Fibroblast of lung (primary cell): ENCODE data around the gene SERPINI1. TPM values are rescaled to one million over a fixed set of nuclear protein-coding genes. Genes with fewer than 3 reads are reported as not detected.

Source experiments
- DNase-seq, 2 donors: peaks; one replicate each; pipeline versions ENCODE4 v3.0.0 to v3.0.0-alpha.2; 2010; ENCODE audit warnings: low read depth in 2 of 2
- H2AFZ ChIP-seq: 2 replicates; pipeline ENCODE4 v1.5.1; 2012; ENCODE audit warnings: low read length, control low read depth, inconsistent platforms
- H3K27ac ChIP-seq: 2 replicates; pipeline ENCODE4 v1.5.1; 2011; ENCODE audit warnings: low read length, control low read depth; ENCODE audit not compliant: insufficient read depth
- H3K27me3 ChIP-seq: 2 replicates; pipeline ENCODE4 v1.5.1; 2011; ENCODE audit warnings: mild to moderate bottlenecking, low read length; ENCODE audit not compliant: control insufficient read depth, insufficient read depth
- H3K36me3 ChIP-seq: 2 replicates; pipeline ENCODE4 v1.5.1; 2011; ENCODE audit warnings: low read length; ENCODE audit not compliant: control insufficient read depth, insufficient read depth
- H3K4me1 ChIP-seq: 2 replicates; pipeline ENCODE4 v1.5.1; 2011; ENCODE audit warnings: low read length; ENCODE audit not compliant: control insufficient read depth, insufficient read depth; ENCODE audit errors: extremely low read depth
- H3K4me2 ChIP-seq: 2 replicates; pipeline ENCODE4 v1.5.1; 2011; ENCODE audit warnings: low read length, control low read depth; ENCODE audit not compliant: insufficient read depth; ENCODE audit errors: extremely low read depth
- H3K4me3 ChIP-seq, 4 experiments: fragments of 200-600 bp in 1 of 4; sonication (generic) in 1 of 4; replicated peaks in 1 of 4; 2 replicates each; pipeline ENCODE4 v1.5.1; 2011 to 2016; ENCODE audit warnings: low read length in 4 of 4, low read depth in 3 of 4, mild to moderate bottlenecking in 3 of 4, control low read depth in 2 of 4, inconsistent platforms in 1 of 4, mixed read lengths in 1 of 4; ENCODE audit not compliant: insufficient read depth in 1 of 4; ENCODE audit errors: control extremely low read depth in 1 of 4
- H3K79me2 ChIP-seq: 2 replicates; pipeline ENCODE4 v1.5.1; 2012; ENCODE audit warnings: mild to moderate bottlenecking, low read length, inconsistent platforms; ENCODE audit not compliant: control insufficient read depth, insufficient read depth
- H3K9ac ChIP-seq: 2 replicates; pipeline ENCODE4 v1.5.1; 2011; ENCODE audit warnings: mild to moderate bottlenecking, low read length, control low read depth; ENCODE audit not compliant: insufficient read depth
- H3K9me3 ChIP-seq: 2 replicates; pipeline ENCODE4 v1.5.1; 2012; ENCODE audit warnings: low read depth, low read length; ENCODE audit not compliant: control insufficient read depth, insufficient read depth
- H4K20me1 ChIP-seq: 2 replicates; pipeline ENCODE4 v1.5.1; 2011; ENCODE audit warnings: low read length; ENCODE audit not compliant: control insufficient read depth, insufficient read depth; ENCODE audit errors: extremely low read depth
- EZH2 ChIP-seq: IDR thresholded peaks from 2 replicates; pipeline ENCODE4 v1.5.1; 2012; ENCODE audit warnings: low read length, control low read depth, mild to moderate bottlenecking; ENCODE audit errors: missing control alignments
- polyA plus RNA-seq, 2 donors: library from polyadenylated mRNA; depleted of rRNA in 1 of 2; stranded (reverse) in 1 of 2; unstranded in 1 of 2; fragments of >200 nt; gene quantifications; 2 replicates each; pipeline ENCODE4 v1.2.1, GENCODE V29; 2011 to 2012; ENCODE audit warnings: missing spikeins in 1 of 2
- total RNA-seq: library from RNA; depleted of rRNA; stranded (reverse); fragments of >200 nt; gene quantifications from 2 replicates; pipeline ENCODE4 v1.2.1, GENCODE V29; 2014
- TF ChIP-seq, protein P1 (sequence below), 2 donors: IDR thresholded peaks in 1 of 2; conservative IDR thresholded peaks in 1 of 2; 1 replicate in 1 of 2; 2 replicates in 1 of 2; pipeline ENCODE4 v1.5.1; 2011 to 2012; ENCODE audit warnings: low read length in 2 of 2, control low read depth in 1 of 2, inconsistent platforms in 1 of 2, low read depth in 1 of 2, mild to moderate bottlenecking in 1 of 2

Gene SERPINI1
- total and polyA plus RNA-seq, 2 donors (not counting 1 experiment from before 2014, with no cell fraction given), result 3.0 to 5.8 TPM

DNA sequence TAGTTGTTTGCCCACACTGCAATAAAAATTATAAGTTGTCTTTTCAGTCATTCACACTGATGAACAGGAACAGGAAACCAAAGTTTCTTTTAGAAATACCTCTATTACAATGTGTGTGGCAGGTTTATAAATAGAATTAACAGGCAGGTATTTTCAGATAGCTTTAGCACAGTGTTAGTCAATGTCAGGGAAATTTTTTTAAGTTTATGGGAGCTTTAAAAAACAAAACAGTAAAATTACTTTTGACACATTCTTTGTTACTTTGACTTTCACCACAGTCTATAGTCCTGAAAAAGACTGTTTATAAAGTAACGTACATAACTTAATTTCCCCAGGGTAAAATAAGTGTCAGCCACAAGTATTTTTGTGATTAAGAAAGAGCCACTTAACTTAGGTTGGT lies 38.1 kb downstream of the SERPINI1 start:
- Histone ChIP-seq H4K20me1 (no peaks in the 10 kb centered on the region), H3K79me2 (no peaks in the 10 kb centered on the region), H3K4me1 (no peaks in the 10 kb centered on the region), H2AFZ (no peak overlapping the region), H3K9me3 (no peaks in the 10 kb centered on the region), H3K27me3 (no peaks in the 10 kb centered on the region), H3K9ac (no peak overlapping the region), H3K27ac (no peak overlapping the region), H3K4me3 (no peak overlapping the region), H3K36me3 (no peaks in the 10 kb centered on the region), H3K4me2 (no peak overlapping the region)
- no peak for DNase-seq
- no peak for TF ChIP-seq EZH2
- TF ChIP-seq, protein P1, sequence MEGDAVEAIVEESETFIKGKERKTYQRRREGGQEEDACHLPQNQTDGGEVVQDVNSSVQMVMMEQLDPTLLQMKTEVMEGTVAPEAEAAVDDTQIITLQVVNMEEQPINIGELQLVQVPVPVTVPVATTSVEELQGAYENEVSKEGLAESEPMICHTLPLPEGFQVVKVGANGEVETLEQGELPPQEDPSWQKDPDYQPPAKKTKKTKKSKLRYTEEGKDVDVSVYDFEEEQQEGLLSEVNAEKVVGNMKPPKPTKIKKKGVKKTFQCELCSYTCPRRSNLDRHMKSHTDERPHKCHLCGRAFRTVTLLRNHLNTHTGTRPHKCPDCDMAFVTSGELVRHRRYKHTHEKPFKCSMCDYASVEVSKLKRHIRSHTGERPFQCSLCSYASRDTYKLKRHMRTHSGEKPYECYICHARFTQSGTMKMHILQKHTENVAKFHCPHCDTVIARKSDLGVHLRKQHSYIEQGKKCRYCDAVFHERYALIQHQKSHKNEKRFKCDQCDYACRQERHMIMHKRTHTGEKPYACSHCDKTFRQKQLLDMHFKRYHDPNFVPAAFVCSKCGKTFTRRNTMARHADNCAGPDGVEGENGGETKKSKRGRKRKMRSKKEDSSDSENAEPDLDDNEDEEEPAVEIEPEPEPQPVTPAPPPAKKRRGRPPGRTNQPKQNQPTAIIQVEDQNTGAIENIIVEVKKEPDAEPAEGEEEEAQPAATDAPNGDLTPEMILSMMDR (conservative IDR thresholded peaks at IDR 0.05 in 1 of 2, IDR thresholded peaks at IDR 0.05 in 1 of 2; ENCODE audit: low read depth in 1 of 2, low read length in 2 of 2), result no peak

DNA sequence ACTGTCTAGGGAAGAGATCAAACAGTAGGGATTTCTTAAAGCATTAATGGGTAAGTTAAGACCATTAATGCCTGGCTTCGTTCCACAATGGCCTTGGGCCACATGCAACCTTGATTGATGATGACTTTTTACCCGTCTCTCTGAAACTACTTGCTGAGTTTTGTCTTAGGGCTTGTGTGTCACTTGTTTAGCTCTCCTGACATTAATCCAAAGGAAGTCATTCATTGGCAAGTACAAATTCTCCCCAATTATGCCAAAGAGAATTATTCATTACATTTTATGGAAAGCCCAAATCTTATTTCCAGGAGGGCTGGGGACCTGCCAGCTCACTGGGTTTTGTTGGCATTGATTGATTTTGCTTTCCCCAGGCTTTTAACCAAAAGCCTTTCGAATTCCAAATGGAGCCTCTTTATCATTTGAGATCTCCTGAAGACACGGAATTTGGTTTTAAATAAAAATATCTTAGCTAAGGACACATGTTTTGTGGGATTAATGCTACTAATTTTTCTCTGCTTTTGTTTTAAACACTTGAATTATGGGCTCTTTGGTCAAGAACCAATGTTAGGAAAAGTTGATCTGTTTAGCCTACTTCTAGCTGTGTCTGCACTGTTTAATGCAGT lies 40.7 kb downstream of the SERPINI1 start:
- Histone ChIP-seq H3K4me3 (no peak overlapping the region), H3K4me2 (no peak overlapping the region), H3K9me3 (no peaks in the 10 kb centered on the region), H3K36me3 (no peaks in the 10 kb centered on the region), H3K27ac (no peak overlapping the region), H3K9ac (no peak overlapping the region), H4K20me1 (no peaks in the 10 kb centered on the region), H3K4me1 (no peaks in the 10 kb centered on the region), H3K79me2 (no peaks in the 10 kb centered on the region), H2AFZ (no peak overlapping the region), H3K27me3 (no peaks in the 10 kb centered on the region)
- TF ChIP-seq, protein P1 (conservative IDR thresholded peaks at IDR 0.05 in 1 of 2, IDR thresholded peaks at IDR 0.05 in 1 of 2; ENCODE audit: low read depth in 1 of 2, low read length in 2 of 2), result no peak
- no peak for TF ChIP-seq EZH2
- peak in 1 of 2 donors; percentile 46 for DNase-seq

- no peak for DNase-seq
- Histone ChIP-seq H4K20me1 (no peaks in the 10 kb centered on the region), H3K79me2 (no peaks in the 10 kb centered on the region), H3K4me2 (no peak overlapping the region), H3K27ac (no peak overlapping the region), H3K36me3 (no peaks in the 10 kb centered on the region), H2AFZ (no peak overlapping the region), H3K9ac (no peak overlapping the region), H3K4me1 (no peaks in the 10 kb centered on the region), H3K27me3 (no peaks in the 10 kb centered on the region), H3K4me3 (no peak overlapping the region), H3K9me3 (no peaks in the 10 kb centered on the region)
- TF ChIP-seq, protein P1 (conservative IDR thresholded peaks at IDR 0.05 in 1 of 2, IDR thresholded peaks at IDR 0.05 in 1 of 2; ENCODE audit: low read depth in 1 of 2, low read length in 2 of 2), result no peak
- no peak for TF ChIP-seq EZH2
Measured at GRCh38 chr3:167777356-167777755, 41.8 kb downstream of the SERPINI1 start.
